Ishikawa (cell line): ENCODE data around the gene RAB26.

Experiments
- CEBPB ChIP-seq: IDR thresholded peaks from 2 replicates; pipeline ENCODE4 v1.6.1; 2012
- CREB1 ChIP-seq: IDR thresholded peaks from 2 replicates; pipeline ENCODE4 v1.6.1; 2012; ENCODE audit warnings: low read depth
- EGR1 ChIP-seq: IDR thresholded peaks from 2 replicates; pipeline ENCODE4 v1.6.1; 2012
- EP300 ChIP-seq: IDR thresholded peaks from 2 replicates; pipeline ENCODE4 v1.6.1; 2012; ENCODE audit warnings: borderline replicate concordance
- FOXM1 ChIP-seq: IDR thresholded peaks from 2 replicates; pipeline ENCODE4 v1.6.1; 2012; ENCODE audit warnings: low read depth, borderline replicate concordance
- NFIC ChIP-seq: IDR thresholded peaks from 2 replicates; pipeline ENCODE4 v1.6.1; 2012
- RAD21 ChIP-seq: IDR thresholded peaks from 2 replicates; pipeline ENCODE4 v1.6.1; 2012; ENCODE audit warnings: low read depth
- TAF1 ChIP-seq: IDR thresholded peaks from 2 replicates; pipeline ENCODE4 v1.6.1; 2012; ENCODE audit warnings: low read depth, mild to moderate bottlenecking
- TCF12 ChIP-seq: IDR thresholded peaks from 2 replicates; pipeline ENCODE4 v1.6.1; 2012; ENCODE audit warnings: low read depth
- TEAD4 ChIP-seq: IDR thresholded peaks from 2 replicates; pipeline ENCODE4 v1.6.1; 2012
- YY1 ChIP-seq: IDR thresholded peaks from 2 replicates; pipeline ENCODE4 v1.6.1; 2012; ENCODE audit warnings: low read depth
- ZBTB7A ChIP-seq: IDR thresholded peaks from 2 replicates; pipeline ENCODE4 v1.6.1; 2012; ENCODE audit warnings: low read depth
- TF ChIP-seq, protein P1 (sequence below): IDR thresholded peaks from 2 replicates; pipeline ENCODE4 v1.6.1; 2012; ENCODE audit warnings: low read depth, mild to moderate bottlenecking
- TF ChIP-seq, protein P2 (sequence below): IDR thresholded peaks from 2 replicates; pipeline ENCODE4 v1.6.1; 2012
- TF ChIP-seq, protein P3 (sequence below): IDR thresholded peaks from 2 replicates; pipeline ENCODE4 v1.6.1; 2012

RAB26 gene

DNA sequence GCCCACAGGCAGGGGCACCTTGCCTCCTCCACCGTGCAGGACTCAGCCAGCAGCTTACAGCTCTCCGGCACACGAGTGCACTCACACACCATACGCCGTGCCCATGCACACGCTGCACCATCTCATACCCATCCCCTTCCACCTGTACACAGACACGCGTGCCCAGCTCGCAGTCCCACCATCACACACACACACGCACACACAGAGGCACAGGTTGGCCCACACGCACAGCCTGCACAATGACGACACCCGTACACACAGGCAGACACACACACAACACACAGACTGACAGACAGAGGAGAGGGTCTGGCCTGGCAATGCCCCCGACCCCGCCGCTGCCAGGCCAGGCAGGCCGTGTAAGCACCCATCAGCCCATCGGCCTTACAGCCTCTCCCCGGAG is 35.9 kb downstream of the RAB26 start:
- TF ChIP-seq ZBTB7A (no peak), NFIC (no peak), CREB1 (no peak), FOXM1 (no peak), TEAD4 (no peak), YY1 (no peak), RAD21 (no peak), EGR1 (no peak), TCF12 (no peak), EP300 (no peak), CEBPB (no peak), TAF1 (no peak)
- TF ChIP-seq, protein P1, sequence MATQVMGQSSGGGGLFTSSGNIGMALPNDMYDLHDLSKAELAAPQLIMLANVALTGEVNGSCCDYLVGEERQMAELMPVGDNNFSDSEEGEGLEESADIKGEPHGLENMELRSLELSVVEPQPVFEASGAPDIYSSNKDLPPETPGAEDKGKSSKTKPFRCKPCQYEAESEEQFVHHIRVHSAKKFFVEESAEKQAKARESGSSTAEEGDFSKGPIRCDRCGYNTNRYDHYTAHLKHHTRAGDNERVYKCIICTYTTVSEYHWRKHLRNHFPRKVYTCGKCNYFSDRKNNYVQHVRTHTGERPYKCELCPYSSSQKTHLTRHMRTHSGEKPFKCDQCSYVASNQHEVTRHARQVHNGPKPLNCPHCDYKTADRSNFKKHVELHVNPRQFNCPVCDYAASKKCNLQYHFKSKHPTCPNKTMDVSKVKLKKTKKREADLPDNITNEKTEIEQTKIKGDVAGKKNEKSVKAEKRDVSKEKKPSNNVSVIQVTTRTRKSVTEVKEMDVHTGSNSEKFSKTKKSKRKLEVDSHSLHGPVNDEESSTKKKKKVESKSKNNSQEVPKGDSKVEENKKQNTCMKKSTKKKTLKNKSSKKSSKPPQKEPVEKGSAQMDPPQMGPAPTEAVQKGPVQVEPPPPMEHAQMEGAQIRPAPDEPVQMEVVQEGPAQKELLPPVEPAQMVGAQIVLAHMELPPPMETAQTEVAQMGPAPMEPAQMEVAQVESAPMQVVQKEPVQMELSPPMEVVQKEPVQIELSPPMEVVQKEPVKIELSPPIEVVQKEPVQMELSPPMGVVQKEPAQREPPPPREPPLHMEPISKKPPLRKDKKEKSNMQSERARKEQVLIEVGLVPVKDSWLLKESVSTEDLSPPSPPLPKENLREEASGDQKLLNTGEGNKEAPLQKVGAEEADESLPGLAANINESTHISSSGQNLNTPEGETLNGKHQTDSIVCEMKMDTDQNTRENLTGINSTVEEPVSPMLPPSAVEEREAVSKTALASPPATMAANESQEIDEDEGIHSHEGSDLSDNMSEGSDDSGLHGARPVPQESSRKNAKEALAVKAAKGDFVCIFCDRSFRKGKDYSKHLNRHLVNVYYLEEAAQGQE = no peak
- TF ChIP-seq, protein P2, sequence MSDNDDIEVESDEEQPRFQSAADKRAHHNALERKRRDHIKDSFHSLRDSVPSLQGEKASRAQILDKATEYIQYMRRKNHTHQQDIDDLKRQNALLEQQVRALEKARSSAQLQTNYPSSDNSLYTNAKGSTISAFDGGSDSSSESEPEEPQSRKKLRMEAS = no peak
- TF ChIP-seq, protein P3, sequence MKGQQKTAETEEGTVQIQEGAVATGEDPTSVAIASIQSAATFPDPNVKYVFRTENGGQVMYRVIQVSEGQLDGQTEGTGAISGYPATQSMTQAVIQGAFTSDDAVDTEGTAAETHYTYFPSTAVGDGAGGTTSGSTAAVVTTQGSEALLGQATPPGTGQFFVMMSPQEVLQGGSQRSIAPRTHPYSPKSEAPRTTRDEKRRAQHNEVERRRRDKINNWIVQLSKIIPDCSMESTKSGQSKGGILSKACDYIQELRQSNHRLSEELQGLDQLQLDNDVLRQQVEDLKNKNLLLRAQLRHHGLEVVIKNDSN = no peak

DNA sequence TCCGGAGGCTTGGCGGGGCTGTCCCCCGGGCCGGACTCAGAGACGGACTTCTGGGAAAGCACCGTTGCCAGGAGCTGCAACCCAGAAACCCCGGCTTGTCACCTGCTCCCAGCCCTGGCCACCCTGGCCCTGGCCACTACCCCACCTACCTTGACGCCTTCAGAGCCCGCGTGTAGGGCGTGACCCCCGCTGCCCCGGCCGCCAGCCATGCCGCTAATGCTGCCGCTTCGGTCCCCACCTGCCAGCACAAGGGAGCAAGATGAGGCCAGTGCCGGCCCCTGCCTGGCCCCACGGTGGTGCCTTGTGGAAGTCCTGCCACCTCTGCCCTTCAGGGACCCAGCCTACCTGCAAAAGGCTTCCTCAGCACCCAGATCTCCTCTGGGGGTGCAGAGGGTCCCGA is 36.5 kb downstream of the RAB26 start:
- TF ChIP-seq, protein P1 = no peak
- TF ChIP-seq EGR1 (no peak), CEBPB (no peak), TEAD4 (no peak), CREB1 (no peak), EP300 (no peak), TCF12 (no peak), FOXM1 (no peak), TAF1 (no peak), NFIC (no peak), YY1 (no peak), ZBTB7A (no peak), RAD21 (no peak)
- TF ChIP-seq, protein P2 = no peak
- TF ChIP-seq, protein P3 = no peak

DNA sequence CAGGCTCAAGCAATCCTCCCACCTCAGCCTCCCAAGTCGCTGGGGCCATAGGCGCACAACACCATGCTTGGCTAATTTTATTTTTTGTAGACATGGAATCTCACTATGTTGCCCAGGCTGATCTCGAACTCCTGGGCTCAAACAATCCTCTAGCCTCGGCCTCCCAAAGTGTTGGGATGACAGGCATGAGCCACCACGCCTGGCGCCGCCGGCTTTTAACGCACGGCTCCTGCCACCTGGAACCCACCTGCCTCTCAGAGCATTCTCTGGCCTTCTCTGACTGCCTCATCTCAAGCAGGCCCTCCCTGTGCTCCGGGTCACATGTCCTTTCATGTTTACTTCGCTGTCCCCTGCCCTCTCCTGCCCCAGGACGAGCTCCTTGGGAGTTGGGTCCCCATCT is 37.6 kb downstream of the RAB26 start:
- no peak for TF ChIP-seq YY1
- TF ChIP-seq, protein P3 = no peak
- no peak for TF ChIP-seq TAF1

DNA sequence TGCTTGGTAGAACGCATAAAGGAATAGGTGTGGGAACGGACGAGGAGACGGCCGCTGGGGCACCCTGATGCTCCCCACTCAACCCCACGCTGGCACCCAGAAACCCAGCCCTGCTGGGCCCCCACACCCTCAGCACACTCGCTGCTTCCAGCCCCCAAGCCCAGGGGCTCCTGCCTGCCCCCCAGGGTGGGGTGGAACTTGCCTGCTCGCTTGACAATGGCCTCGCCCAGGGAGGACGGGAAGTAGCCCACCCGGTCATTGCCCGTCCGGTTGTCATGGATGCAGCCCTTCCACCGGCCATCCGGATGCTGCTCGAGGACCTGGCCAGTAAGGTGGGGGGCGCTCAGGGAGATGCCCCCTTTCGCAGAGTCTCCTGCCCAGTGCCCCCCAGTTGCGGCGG is 38.1 kb downstream of the RAB26 start:
- TF ChIP-seq EP300 (no peak), ZBTB7A (no peak), YY1 (no peak), CEBPB (no peak), EGR1 (no peak), CREB1 (no peak), TEAD4 (no peak), RAD21 (no peak), TCF12 (no peak), NFIC (no peak), TAF1 (no peak), FOXM1 (no peak)
- TF ChIP-seq, protein P1 = no peak
- TF ChIP-seq, protein P3 = no peak
- TF ChIP-seq, protein P2 = no peak
